HG03571 (cell line): Measurements from ENCODE around the gene SYNGAP1.

Source experiments
- ATAC-seq: cut with Tn5 transposase; IDR thresholded peaks from one replicate; pipeline ENCODE4 v1.9.1; 2021; ENCODE audit not compliant: unreplicated experiment

Gene SYNGAP1

GRCh38 chr6:33420491-33421343 is 852 bp downstream of the SYNGAP1 start:
- ATAC-seq = no peak

GRCh38 chr6:33421344-33421643 is 1.4 kb downstream of the SYNGAP1 start:
- ATAC-seq = no peak

- no peak for ATAC-seq
These were observed 3.9 kb downstream of the SYNGAP1 start for GRCh38 chr6:33423777-33424176.

- no peak for ATAC-seq
These were observed 5.2 kb downstream of the SYNGAP1 start for GRCh38 chr6:33424855-33425667.

GRCh38 chr6:33425668-33426577 is 6.1 kb downstream of the SYNGAP1 start:
- no peak for ATAC-seq

DNA sequence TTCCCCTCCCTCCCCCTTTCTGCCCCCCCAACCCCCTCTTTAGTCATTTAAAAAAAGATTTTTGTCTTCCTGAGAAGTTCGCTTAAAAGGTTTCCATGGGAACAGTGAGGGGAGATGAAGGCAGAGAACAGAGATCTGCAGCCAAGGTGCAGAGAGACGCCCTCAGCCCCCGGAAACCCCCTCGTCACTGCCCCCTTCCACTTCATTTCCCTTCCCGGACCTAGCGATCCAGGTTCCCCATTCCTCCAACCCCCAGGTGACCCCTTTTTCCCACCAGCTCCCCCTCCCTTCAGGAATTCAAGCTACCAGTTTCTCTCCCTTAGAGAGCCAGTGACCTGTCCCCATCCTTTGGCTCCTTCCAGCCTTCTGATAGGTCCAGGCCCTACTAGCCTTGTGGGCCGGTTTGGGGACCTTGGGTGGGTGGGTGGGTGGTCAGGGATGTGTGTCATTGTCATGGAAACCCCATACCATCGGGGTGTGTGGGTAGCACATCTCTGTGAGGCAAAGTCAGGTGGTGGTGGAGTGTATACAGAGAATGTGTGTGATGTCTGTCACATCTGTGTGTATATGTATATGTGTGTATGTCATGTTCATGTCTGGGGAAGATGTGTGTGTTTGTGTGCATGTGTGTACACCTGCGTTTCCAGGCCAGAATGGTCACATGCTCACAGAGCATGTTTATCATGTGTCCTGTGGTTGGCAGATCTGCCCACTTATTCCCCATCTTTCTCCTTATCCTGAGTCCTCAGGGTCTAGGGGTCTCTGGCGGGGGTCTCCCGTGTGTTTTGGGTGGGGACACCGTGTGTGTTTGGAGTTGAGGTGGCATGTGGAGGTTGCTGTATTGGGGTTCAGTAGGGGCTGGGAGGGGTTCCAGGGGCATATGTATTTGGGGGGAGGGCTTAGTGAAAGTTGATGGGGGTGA is 7.0 kb downstream of the SYNGAP1 start:
- ATAC-seq = no peak

- ATAC-seq = no peak
These were observed 7.8 kb downstream of the SYNGAP1 start for GRCh38 chr6:33427585-33428223.

GRCh38 chr6:33428224-33428965 is 8.5 kb downstream of the SYNGAP1 start:
- ATAC-seq = no peak

GRCh38 chr6:33428966-33429749 is 9.3 kb downstream of the SYNGAP1 start:
- ATAC-seq = no peak

DNA sequence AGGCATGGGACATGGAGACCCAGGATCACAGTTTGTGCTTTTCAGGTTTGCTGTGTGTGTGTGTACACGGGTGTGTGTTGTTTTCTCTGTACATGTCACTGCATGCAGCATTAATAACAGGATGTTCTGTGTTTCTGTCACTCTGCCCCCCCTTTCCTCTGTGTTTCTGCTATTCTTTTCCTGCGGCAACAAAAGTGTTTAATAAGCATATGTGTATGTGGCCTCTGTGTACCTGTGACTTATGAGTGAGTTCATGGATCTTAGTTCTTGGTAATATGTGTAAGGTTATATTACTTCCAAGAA is 9.8 kb downstream of the SYNGAP1 start:
- ATAC-seq = no peak

GRCh38 chr6:33430334-33430733 is 10.5 kb downstream of the SYNGAP1 start:
- no peak for ATAC-seq

DNA sequence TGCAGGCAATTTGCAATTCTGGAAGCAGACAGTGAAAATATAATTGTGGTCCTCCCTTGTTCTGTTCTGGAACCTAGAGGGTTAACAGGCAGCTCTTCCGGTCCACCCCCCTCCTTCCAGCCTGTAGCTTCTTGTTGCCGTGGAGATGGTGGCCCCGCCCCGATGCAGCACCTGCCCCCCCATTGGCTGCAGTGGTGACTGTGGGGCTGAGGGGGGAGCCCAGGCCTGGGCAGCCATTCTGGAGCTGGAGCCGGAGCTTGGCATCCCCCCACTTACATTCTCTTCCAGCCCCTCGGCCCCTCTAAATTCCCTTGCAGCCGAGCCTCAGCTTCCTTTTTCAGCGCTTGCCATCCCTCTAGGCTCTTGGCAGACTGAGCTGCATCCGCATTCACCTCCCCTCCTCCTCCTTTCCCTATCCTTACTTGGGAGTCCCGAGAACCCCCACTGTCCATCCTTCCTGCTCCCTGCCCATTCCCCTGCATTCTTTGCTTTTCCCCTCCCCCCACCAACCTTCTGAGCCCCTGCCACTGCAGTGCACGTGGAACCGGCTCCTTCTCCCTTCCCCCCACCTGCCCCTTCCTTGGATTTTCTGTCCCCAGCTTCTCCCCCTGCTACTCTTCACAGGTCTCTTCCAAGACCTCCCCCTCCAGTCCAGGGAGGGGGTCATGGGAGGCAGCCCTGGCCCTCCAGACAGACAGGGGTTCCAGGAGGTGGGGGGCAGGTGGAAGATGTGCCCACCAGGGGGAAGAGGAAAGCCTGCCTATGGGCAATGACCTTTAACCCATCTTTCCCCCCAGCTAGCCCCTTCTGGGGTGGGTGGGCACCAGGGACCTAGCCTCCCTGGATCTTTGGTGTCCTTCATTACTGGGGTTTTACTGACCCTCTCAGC is 11.4 kb downstream of the SYNGAP1 start:
- ATAC-seq = peak; percentile 48

DNA sequence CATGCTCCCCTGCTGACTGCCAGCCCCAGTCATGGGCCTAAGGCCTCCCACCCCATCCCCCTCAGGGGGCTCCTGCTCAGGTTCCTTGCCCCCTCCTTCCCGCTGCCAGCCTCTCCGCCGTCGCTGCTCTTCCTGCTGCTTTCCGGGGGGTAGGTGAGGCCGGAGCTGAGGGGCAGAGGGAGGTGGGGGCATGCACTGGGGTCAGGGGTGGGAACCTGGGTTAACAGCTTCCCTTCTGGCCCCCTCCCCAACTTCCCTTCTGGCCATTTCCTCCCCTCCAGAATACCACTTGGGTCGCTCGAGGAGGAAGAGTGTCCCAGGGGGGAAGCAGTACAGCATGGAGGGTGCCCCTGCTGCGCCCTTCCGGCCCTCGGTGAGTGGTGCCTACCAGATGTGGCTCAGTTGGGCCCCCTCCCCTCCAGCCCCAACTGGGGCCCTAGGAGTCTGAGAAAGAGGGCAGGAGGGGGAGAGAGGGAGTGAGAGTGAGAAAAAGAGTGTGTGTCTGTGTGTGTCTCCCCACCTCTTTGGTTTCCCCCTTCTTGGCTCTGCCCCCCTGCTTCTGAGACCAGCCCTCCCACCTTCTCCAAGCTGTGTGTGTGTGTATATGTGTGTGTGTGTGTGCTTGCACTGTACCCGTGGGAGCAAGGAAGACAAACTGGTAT is 12.1 kb downstream of the SYNGAP1 start:
- no peak for ATAC-seq

DNA sequence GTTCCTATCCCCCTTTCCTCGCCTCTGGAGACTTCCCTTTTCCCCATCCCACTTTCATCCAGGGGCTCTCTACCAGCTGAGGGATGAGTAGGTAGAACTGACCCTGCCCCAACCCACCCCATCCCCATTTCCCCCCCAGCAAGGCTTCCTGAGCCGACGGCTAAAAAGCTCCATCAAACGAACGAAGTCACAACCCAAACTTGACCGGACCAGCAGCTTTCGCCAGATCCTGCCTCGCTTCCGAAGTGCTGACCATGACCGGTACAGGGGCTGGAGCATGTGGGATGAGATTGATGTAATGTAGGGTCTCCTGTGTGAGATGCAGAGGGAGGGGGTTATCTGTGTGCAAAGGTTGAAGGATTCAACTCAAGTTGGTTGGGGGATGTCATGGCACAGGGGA is 12.7 kb downstream of the SYNGAP1 start:
- ATAC-seq = no peak

GRCh38 chr6:33433001-33433543 is 13.2 kb downstream of the SYNGAP1 start:
- no peak for ATAC-seq

DNA sequence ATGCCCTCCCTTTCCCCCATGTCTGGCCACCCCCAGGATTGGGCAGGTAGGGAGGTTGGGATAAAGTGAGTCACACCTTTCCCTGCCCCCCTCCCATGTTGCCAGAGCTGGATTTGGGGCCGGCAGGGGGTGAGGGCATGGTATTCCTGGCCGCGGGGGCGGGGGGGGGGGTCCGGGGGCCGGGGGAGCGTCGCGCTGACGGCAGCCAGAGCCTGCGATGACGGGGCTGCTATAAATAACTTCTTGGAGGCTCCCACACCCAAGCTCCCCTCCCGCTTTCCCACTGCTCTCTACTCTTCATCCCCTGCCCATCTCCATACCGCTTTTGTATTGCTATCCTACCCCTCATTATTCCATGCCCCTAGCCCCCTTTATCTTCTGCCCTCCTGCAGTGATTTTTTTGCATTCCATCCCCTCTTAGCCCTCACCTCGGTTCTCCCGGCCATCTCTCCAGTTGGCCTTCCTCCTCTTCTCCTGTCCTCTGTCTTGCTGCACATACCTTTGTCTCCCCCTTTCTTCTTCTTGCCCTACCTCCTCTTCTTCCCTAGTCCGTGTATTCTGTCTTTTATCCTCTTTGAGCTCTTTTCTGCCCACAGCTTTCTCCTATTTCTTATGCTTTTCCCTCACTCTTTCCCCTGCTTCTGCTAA is 13.8 kb downstream of the SYNGAP1 start:
- no peak for ATAC-seq
